ENCODE results near the gene UTP25. TPM values are rescaled to one million over a fixed set of nuclear protein-coding genes. Genes with fewer than 3 reads are reported as not detected.
A peak's percentile ranks its signal among the peaks of the same experiment; 100 is the strongest.

UTP25 gene
- total RNA-seq, 3 donors from 2014 or later (not counting 1 experiment from before 2014, with no cell fraction given) = 6.0 to 8.9 (median 8.3) TPM

GRCh38 chr1:209813902-209814301, 13.9 kb upstream of the UTP25 start:
- peaks cover 2 to 4% of the 10 kb centered on the region in 2 donors for H3K27me3 Mint-ChIP-seq (ENCODE audit: low read depth in 2 of 2)
- Histone ChIP-seq H3K27ac (ENCODE audit: low read length) (no peak overlapping the region), H3K4me3 (ENCODE audit: low read length) (no peak overlapping the region), H3K9me3 (ENCODE audit: control insufficient read depth, insufficient read depth, low read length) (no peaks in the 10 kb centered on the region), H3K27me3 (ENCODE audit: control insufficient read depth, insufficient read depth, low read length) (peaks cover 5% of the 10 kb centered on the region), H3K4me1 (ENCODE audit: control insufficient read depth, insufficient read depth, low read length) (no peaks in the 10 kb centered on the region), H3K36me3 (ENCODE audit: control insufficient read depth, insufficient read depth, low read length) (no peaks in the 10 kb centered on the region)
- no peak overlapping the region for H3K4me3 Mint-ChIP-seq
- no peak for TF ChIP-seq CTCF (IDR thresholded peaks at IDR 0.05)
- H3K36me3 Mint-ChIP-seq = no peaks in the 10 kb centered on the region
- intact Hi-C loops (cut with micrococcal nuclease) = no loop called here
- no peak overlapping the region for H3K27ac Mint-ChIP-seq
- DNase-seq (no peak), ATAC-seq (no peak)
- H3K4me1 Mint-ChIP-seq = no peaks in the 10 kb centered on the region
- no peaks in the 10 kb centered on the region for H3K9me3 Mint-ChIP-seq
- 90% methylated on average over 4 of the region's 4 CpGs for WGBS (ENCODE audit: insufficient coverage)

- H3K9me3 Mint-ChIP-seq = no peaks in the 10 kb centered on the region
- H3K27me3 ChIP-seq (ENCODE audit: control insufficient read depth, insufficient read depth, low read length) = peaks cover 5% of the 10 kb centered on the region
- DNase-seq = peak in 1 of 2 donors; percentile 60
- intact Hi-C loops (cut with micrococcal nuclease) = no loop called here
- H3K27me3 Mint-ChIP-seq (ENCODE audit: low read depth in 2 of 2) = peaks cover 8 to 15% of the 10 kb centered on the region in 2 donors
- H3K4me3 ChIP-seq (ENCODE audit: low read length) = no peak overlapping the region
- H3K36me3 Mint-ChIP-seq = no peaks in the 10 kb centered on the region
- H3K9me3 ChIP-seq (ENCODE audit: control insufficient read depth, insufficient read depth, low read length) = no peaks in the 10 kb centered on the region
- WGBS (ENCODE audit: insufficient coverage) = 80% methylated on average over 3 of the region's 3 CpGs
- H3K36me3 ChIP-seq (ENCODE audit: control insufficient read depth, insufficient read depth, low read length) = no peaks in the 10 kb centered on the region
- H3K27ac ChIP-seq (ENCODE audit: low read length) = no peak overlapping the region
- no peaks in the 10 kb centered on the region for H3K4me1 ChIP-seq (ENCODE audit: control insufficient read depth, insufficient read depth, low read length)
- no peak for TF ChIP-seq CTCF (IDR thresholded peaks at IDR 0.05)
- H3K27ac Mint-ChIP-seq = no peak overlapping the region
- H3K4me3 Mint-ChIP-seq = no peak overlapping the region
- no peak for ATAC-seq
- no peaks in the 10 kb centered on the region for H3K4me1 Mint-ChIP-seq
Measured at GRCh38 chr1:209815490-209815889, 12.3 kb upstream of the UTP25 start.

GRCh38 chr1:209815931-209816341, 11.8 kb upstream of the UTP25 start:
- Mint-ChIP-seq H3K4me1 (no peaks in the 10 kb centered on the region), H3K9me3 (no peaks in the 10 kb centered on the region), H3K4me3 (no peak overlapping the region), H3K27ac (no peak overlapping the region), H3K27me3 (ENCODE audit: low read depth in 2 of 2) (peaks cover 13 to 20% of the 10 kb centered on the region in 2 donors), H3K36me3 (no peaks in the 10 kb centered on the region)
- no peak for ATAC-seq
- Histone ChIP-seq H3K9me3 (ENCODE audit: control insufficient read depth, insufficient read depth, low read length) (no peaks in the 10 kb centered on the region), H3K27ac (ENCODE audit: low read length) (no peak overlapping the region), H3K4me3 (ENCODE audit: low read length) (no peak overlapping the region), H3K4me1 (ENCODE audit: control insufficient read depth, insufficient read depth, low read length) (no peaks in the 10 kb centered on the region), H3K36me3 (ENCODE audit: control insufficient read depth, insufficient read depth, low read length) (no peaks in the 10 kb centered on the region), H3K27me3 (ENCODE audit: control insufficient read depth, insufficient read depth, low read length) (peaks cover 7% of the 10 kb centered on the region)
- 79% methylated on average over 6 of the region's 6 CpGs for WGBS (ENCODE audit: insufficient coverage)
- intact Hi-C loops (cut with micrococcal nuclease) = no loop called here
- no peak for TF ChIP-seq CTCF (IDR thresholded peaks at IDR 0.05)
- no peak for DNase-seq

GRCh38 chr1:209816923-209817322, 10.8 kb upstream of the UTP25 start:
- no peak for TF ChIP-seq CTCF (IDR thresholded peaks at IDR 0.05)
- Mint-ChIP-seq H3K4me1 (no peaks in the 10 kb centered on the region), H3K27me3 (ENCODE audit: low read depth in 2 of 2) (peaks cover 17 to 27% of the 10 kb centered on the region in 2 donors), H3K9me3 (no peaks in the 10 kb centered on the region), H3K36me3 (no peaks in the 10 kb centered on the region), H3K27ac (no peak overlapping the region), H3K4me3 (no peak overlapping the region)
- Histone ChIP-seq H3K27me3 (ENCODE audit: control insufficient read depth, insufficient read depth, low read length) (peaks cover 7% of the 10 kb centered on the region), H3K36me3 (ENCODE audit: control insufficient read depth, insufficient read depth, low read length) (no peaks in the 10 kb centered on the region), H3K4me1 (ENCODE audit: control insufficient read depth, insufficient read depth, low read length) (no peaks in the 10 kb centered on the region), H3K27ac (ENCODE audit: low read length) (no peak overlapping the region), H3K9me3 (ENCODE audit: control insufficient read depth, insufficient read depth, low read length) (no peaks in the 10 kb centered on the region), H3K4me3 (ENCODE audit: low read length) (no peak overlapping the region)
- 60% methylated on average over 3 of the region's 3 CpGs for WGBS (ENCODE audit: insufficient coverage)
- ATAC-seq (no peak), DNase-seq (no peak)
- intact Hi-C loops (cut with micrococcal nuclease) = no loop called here

Data from natural killer cell (primary cell).